ENCODE data around the gene MRPL44. TPM values are rescaled to one million over a fixed set of nuclear protein-coding genes. Genes with fewer than 3 reads are reported as not detected.

The MRPL44 gene
- total and polyA plus RNA-seq, 2 of the 13 experiments (the other 11 are each of a cell fraction or from before 2014, with no cell fraction given) = 38.4 to 78.0 TPM

- TF ChIP-seq RERE (CRISPR knock-in tag; IDR thresholded peaks at IDR 0.05; ENCODE audit: low read depth) (peak; percentile 86), NPAS2 (CRISPR knock-in tag; IDR thresholded peaks at IDR 0.05; ENCODE audit: borderline replicate concordance) (no peak; the same call in 1 of the 2 replicates), GTF3A (CRISPR knock-in tag; conservative IDR thresholded peaks at IDR 0.05) (no peak), THAP7 (CRISPR knock-in tag; IDR thresholded peaks at IDR 0.05) (peak; percentile 94), SRSF1 (optimal IDR thresholded peaks at IDR 0.05; ENCODE audit: low read depth, low read length) (peak; percentile 87), ELF1 (CRISPR knock-in tag; IDR thresholded peaks at IDR 0.05) (peak; percentile 61), ZNF513 (CRISPR knock-in tag; conservative IDR thresholded peaks at IDR 0.05) (no peak), CC2D1A (CRISPR knock-in tag; IDR thresholded peaks at IDR 0.05) (no peak), SMC3 (IDR thresholded peaks at IDR 0.05; ENCODE audit: low read length) (no peak; the same call in 1 of the 2 replicates), ZNF329 (CRISPR knock-in tag; IDR thresholded peaks at IDR 0.05; ENCODE audit: low read depth) (peak; percentile 93), ZBTB2 (CRISPR knock-in tag; IDR thresholded peaks at IDR 0.05; ENCODE audit: low read depth) (peak; percentile 75; the same call in 1 of the 2 replicates), ZBTB7A (CRISPR knock-in tag; IDR thresholded peaks at IDR 0.05) (peak; percentile 95), UBTF (CRISPR knock-in tag; IDR thresholded peaks at IDR 0.05) (peak; percentile 94), NFE2L2 (IDR thresholded peaks at IDR 0.05; ENCODE audit: low read length) (no peak), PTBP1 (IDR thresholded peaks at IDR 0.05; ENCODE audit: low read depth, low read length, poor library complexity, severe bottlenecking) (peak; percentile 37), SP140L (CRISPR knock-in tag; IDR thresholded peaks at IDR 0.05; ENCODE audit: borderline replicate concordance) (peak; percentile 57; the same call in 1 of the 2 replicates)
Measured at GRCh38 chr2:223944703-223945531, 12.3 kb upstream of the MRPL44 start, which contains the start of gene WDFY1 (continued).

Measured in HepG2 (cell line).